K562 (cell line): ENCODE measurements around the gene NUTF2. TPM values are rescaled to one million over a fixed set of nuclear protein-coding genes. Genes with fewer than 3 reads are reported as not detected.

ENCODE experiments used
- ATAC-seq: fragments of 200-7000 bp; cut with Tn5 transposase; 3 replicates; pipeline ENCODE4 v1.9.1; 2020; ENCODE audit warnings: moderate library complexity
- BruUV-seq: library from RNA; stranded (reverse); fragments of 400-500 nt; replicated peaks from 2 replicates; lab custom pipeline; 2021; lab: Mats Ljungman, UMichigan
- CTCF ChIA-PET: fragments of 300-600 bp; formaldehyde crosslinking; extraction: SDS; loops from one replicate; lab custom pipeline; 2021; ENCODE audit warnings: low intra/inter-chr PET ratio; lab: Yijun Ruan, JAX
- POLR2A ChIA-PET: fragments of 300-600, 350-650 bp; sonication (Branson Sonifier 250); formaldehyde crosslinking; extraction: SDS; loops from one replicate; lab custom pipeline; 2021; ENCODE audit warnings: antibody characterized with exemption, inconsistent platforms; lab: Yijun Ruan, JAX
- DNase-seq, 4 experiments: peaks; one replicate each; pipeline versions ENCODE4 v3.0.0 to v3.0.0-alpha.2; 2011 to 2018; ENCODE audit warnings: low spot score in 3 of 4, mixed read lengths in 3 of 4; ENCODE audit errors: extremely low read depth in 1 of 4
- FAIRE-seq: peaks from 2 replicates; lab custom pipeline; 2011; peaks lifted over from hg19 to GRCh38; lab: Jason Lieb, UNC
- H2AFZ ChIP-seq: 2 replicates; pipeline ENCODE4 v1.6.0; 2011; ENCODE audit warnings: low read depth, low read length, control low read depth, inconsistent platforms
- H3K27ac ChIP-seq: fragments of 200-600 bp; 3 replicates; pipeline ENCODE4 v1.8.0; 2011; ENCODE audit warnings: low read depth, mild to moderate bottlenecking, control low read depth, inconsistent platforms, low read length, moderate library complexity, mixed read lengths; ENCODE audit errors: extremely low read depth
- H3K27me3 ChIP-seq, 2 experiments: fragments of 300-600 bp in 1 of 2; 2 replicates in 1 of 2; 3 replicates in 1 of 2; pipeline versions ENCODE4 v1.6.0 to v1.8.0; 2011; ENCODE audit warnings: inconsistent platforms in 2 of 2, low read length in 2 of 2, mild to moderate bottlenecking in 1 of 2, mixed read lengths in 1 of 2, moderate library complexity in 1 of 2; ENCODE audit not compliant: control insufficient read depth in 2 of 2, insufficient read depth in 2 of 2
- H3K36me3 ChIP-seq: fragments of 300-600 bp; 3 replicates; pipeline ENCODE4 v1.8.0; 2011; ENCODE audit warnings: mild to moderate bottlenecking, low read length, inconsistent platforms; ENCODE audit not compliant: control insufficient read depth, insufficient read depth
- H3K4me1 ChIP-seq, 2 experiments: fragments of 200-600 bp in 1 of 2; replicated peaks in 1 of 2; 2 replicates in 1 of 2; 3 replicates in 1 of 2; pipeline versions ENCODE4 v1.5.1 to v1.8.0; 2011; ENCODE audit warnings: inconsistent platforms in 2 of 2, low read length in 2 of 2, mild to moderate bottlenecking in 1 of 2, mixed read lengths in 1 of 2, moderate library complexity in 1 of 2; ENCODE audit not compliant: control insufficient read depth in 2 of 2, insufficient read depth in 2 of 2
- H3K4me2 ChIP-seq: 2 replicates; pipeline ENCODE4 v1.6.1; 2011; ENCODE audit warnings: low read length, control low read depth, inconsistent platforms, mixed read lengths; ENCODE audit not compliant: insufficient read depth
- H3K4me3 ChIP-seq: fragments of 200-600 bp; sonication (generic), shearing (Covaris generic); 2 replicates; pipeline ENCODE4 v1.5.1; 2016; ENCODE audit warnings: control low read depth, inconsistent platforms
- H3K79me2 ChIP-seq: fragments of 200-600 bp; 3 replicates; pipeline ENCODE4 v1.8.0; 2011; ENCODE audit warnings: low read length, inconsistent platforms; ENCODE audit not compliant: control insufficient read depth, insufficient read depth
- H3K9ac ChIP-seq, 2 experiments: 2 replicates each; pipeline versions ENCODE4 v1.6.0 to v1.6.1; 2011; ENCODE audit warnings: low read depth in 2 of 2, low read length in 2 of 2, control low read depth in 1 of 2, inconsistent platforms in 1 of 2, mild to moderate bottlenecking in 1 of 2, mixed read lengths in 1 of 2; ENCODE audit not compliant: insufficient read depth in 1 of 2
- H3K9me1 ChIP-seq: one replicate; pipeline ENCODE4 v1.6.0; 2011; ENCODE audit warnings: inconsistent platforms, mild to moderate bottlenecking, low read length, moderate library complexity; ENCODE audit not compliant: control insufficient read depth, insufficient read depth
- H3K9me3 ChIP-seq: replicated peaks from 2 replicates; pipeline ENCODE4 v1.5.1; 2011; ENCODE audit warnings: low read depth, low read length, inconsistent platforms; ENCODE audit not compliant: control insufficient read depth, insufficient read depth
- H4K20me1 ChIP-seq: replicated peaks from 2 replicates; pipeline ENCODE4 v1.6.1; 2011; ENCODE audit warnings: low read length, inconsistent platforms, mixed read lengths; ENCODE audit not compliant: control insufficient read depth, insufficient read depth
- ERF ChIP-seq: fragments of 450-650 bp; formaldehyde crosslinking; IDR thresholded peaks from 2 replicates; pipeline ENCODE4 v1.4.0; 2020; ENCODE audit warnings: mild to moderate bottlenecking, mixed read lengths
- FOXJ3 ChIP-seq: sonication (generic); formaldehyde crosslinking; IDR thresholded peaks from 2 replicates; pipeline ENCODE4 v1.4.0; 2020; ENCODE audit warnings: mild to moderate bottlenecking, missing genetic modification reagents
- HOXB6 ChIP-seq: fragments of 250-450 bp; sonication (Bioruptor Pico); IDR thresholded peaks from 2 replicates; pipeline ENCODE4 v1.5.1; 2022; ENCODE audit warnings: mild to moderate bottlenecking, borderline replicate concordance
- POLR2A ChIP-seq: fragments of 450-650 bp; conservative IDR thresholded peaks from 2 replicates; pipeline ENCODE4 v1.6.1; 2016
- PTRF ChIP-seq: fragments of 450-650 bp; IDR thresholded peaks from 2 replicates; pipeline ENCODE4 v1.6.1; 2016; ENCODE audit warnings: mild to moderate bottlenecking, missing genetic modification characterization, missing compliant biosample characterization
- SPI1 ChIP-seq: IDR thresholded peaks from 2 replicates; pipeline ENCODE4 v1.6.1; 2011; ENCODE audit warnings: low read depth, low read length, control low read depth, borderline replicate concordance
- WGBS: fragments of 100-300 bp; shearing (Covaris generic); methylation state at CpG from one replicate; pipeline ENCODE4 v1.1.6; 2016; ENCODE audit warnings: low coverage, mixed read lengths; ENCODE audit not compliant: insufficient coverage; ENCODE audit errors: missing lambda C conversion rate; 5-methylcytosine and 5-hydroxymethylcytosine counted together
- in situ Hi-C: fragments of 300-500 bp; cut with MboI; formaldehyde crosslinking; loops from 4 replicates; pipeline ENCODE4 v1.15.0; 2018; ENCODE audit warnings: inconsistent platforms, mixed read lengths
- intact Hi-C: fragments of 100-400 bp; cut with micrococcal nuclease; formaldehyde crosslinking; loops from 2 replicates; pipeline ENCODE4 v1.14.2; 2022
- polyA plus RNA-seq, 8 experiments: library from polyadenylated mRNA; depleted of rRNA in 4 of 8; stranded (reverse) in 5 of 8; unstranded in 3 of 8; fragments of >200 nt; fragmentation: Nextera tagmentation in 2 of 8; fragmentation: Illumina TruSeq in 1 of 8; extraction: Ambion mirVana in 2 of 8; extraction: Trizol in 1 of 8; gene quantifications; 2 replicates each; pipeline versions ENCODE4 v1.2.1 to v1.2.3, GENCODE V29; 2011 to 2014; ENCODE audit warnings: inconsistent platforms in 1 of 8, missing spikeins in 1 of 8
- total RNA-seq, 7 experiments: library from RNA; depleted of rRNA in 6 of 7; stranded (reverse); fragments of >200 nt in 6 of 7; fragmentation: Illumina TruSeq in 2 of 7; extraction: Trizol in 2 of 7; gene quantifications; 2 replicates each; pipeline versions ENCODE4 v1.2.1 to v1.2.3, GENCODE V29; 2011 to 2021; ENCODE audit warnings: low replicate concordance in 1 of 7
- TF ChIP-seq, protein P1 (sequence below): fragments of 150-350 bp; IDR thresholded peaks from 2 replicates; pipeline ENCODE4 v1.6.1; 2014; ENCODE audit warnings: low read depth, mild to moderate bottlenecking, low read length, borderline replicate concordance

NUTF2 gene
- total and polyA plus RNA-seq, 9 of the 15 experiments (the other 6 are each of a cell fraction or from before 2014, with no cell fraction given): 106 to 248 (median 147) TPM

DNA sequence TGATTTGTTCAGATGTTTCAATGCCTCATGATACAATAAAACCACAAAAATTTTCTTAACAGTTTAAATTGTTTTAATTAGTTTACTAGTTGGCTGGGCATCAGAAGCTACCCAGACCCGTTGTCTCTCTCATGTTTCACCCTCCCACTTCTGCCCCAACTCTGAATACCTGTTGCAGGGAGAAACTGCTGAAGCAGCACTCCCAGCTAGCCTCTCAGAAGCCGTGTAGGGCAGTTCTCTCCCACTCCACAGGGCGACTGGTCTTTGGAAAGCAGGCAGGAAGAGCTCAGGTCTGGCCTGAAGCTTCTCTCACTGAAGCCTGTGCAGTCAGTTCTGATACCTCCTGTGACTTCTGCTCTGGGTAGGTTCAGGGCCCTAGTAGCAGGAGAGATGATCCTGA lies 24.5 kb downstream of the NUTF2 start (continued):
- TF ChIP-seq, protein P1, sequence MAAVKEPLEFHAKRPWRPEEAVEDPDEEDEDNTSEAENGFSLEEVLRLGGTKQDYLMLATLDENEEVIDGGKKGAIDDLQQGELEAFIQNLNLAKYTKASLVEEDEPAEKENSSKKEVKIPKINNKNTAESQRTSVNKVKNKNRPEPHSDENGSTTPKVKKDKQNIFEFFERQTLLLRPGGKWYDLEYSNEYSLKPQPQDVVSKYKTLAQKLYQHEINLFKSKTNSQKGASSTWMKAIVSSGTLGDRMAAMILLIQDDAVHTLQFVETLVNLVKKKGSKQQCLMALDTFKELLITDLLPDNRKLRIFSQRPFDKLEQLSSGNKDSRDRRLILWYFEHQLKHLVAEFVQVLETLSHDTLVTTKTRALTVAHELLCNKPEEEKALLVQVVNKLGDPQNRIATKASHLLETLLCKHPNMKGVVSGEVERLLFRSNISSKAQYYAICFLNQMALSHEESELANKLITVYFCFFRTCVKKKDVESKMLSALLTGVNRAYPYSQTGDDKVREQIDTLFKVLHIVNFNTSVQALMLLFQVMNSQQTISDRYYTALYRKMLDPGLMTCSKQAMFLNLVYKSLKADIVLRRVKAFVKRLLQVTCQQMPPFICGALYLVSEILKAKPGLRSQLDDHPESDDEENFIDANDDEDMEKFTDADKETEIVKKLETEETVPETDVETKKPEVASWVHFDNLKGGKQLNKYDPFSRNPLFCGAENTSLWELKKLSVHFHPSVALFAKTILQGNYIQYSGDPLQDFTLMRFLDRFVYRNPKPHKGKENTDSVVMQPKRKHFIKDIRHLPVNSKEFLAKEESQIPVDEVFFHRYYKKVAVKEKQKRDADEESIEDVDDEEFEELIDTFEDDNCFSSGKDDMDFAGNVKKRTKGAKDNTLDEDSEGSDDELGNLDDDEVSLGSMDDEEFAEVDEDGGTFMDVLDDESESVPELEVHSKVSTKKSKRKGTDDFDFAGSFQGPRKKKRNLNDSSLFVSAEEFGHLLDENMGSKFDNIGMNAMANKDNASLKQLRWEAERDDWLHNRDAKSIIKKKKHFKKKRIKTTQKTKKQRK: no peak
- TF ChIP-seq HOXB6 (CRISPR knock-in tag) (no peak), FOXJ3 (CRISPR knock-in tag) (no peak)
- TF ChIP-seq, all 486 proteins: peak for 2

- no peak for DNase-seq
- H3K4me3 ChIP-seq: peak overlapping the region; percentile 85
Observed at GRCh38 chr16:67872131-67872630, 25.4 kb downstream of the NUTF2 start.

More at GRCh38 chr16:67872131-67872630, 25.4 kb downstream of the NUTF2 start:
- FAIRE-seq: peak; percentile 42
- Histone ChIP-seq H3K9me1 (no peaks in the 10 kb centered on the region), H3K79me2 (peaks cover 40% of the 10 kb centered on the region), H4K20me1 (peaks cover 13% of the 10 kb centered on the region), H3K36me3 (peaks cover 79% of the 10 kb centered on the region; the same call in 2 of the 3 replicates), H3K4me2 (peak overlapping the region; percentile 89), H3K9ac (peak overlapping the region; percentile 87 to 99; a peak in 3 of 4 replicates), H3K27me3 (no peaks in the 10 kb centered on the region), H3K27ac (peak overlapping the region; percentile 83)
- ChIA-PET CTCF (no interaction called here), POLR2A (interaction anchor here (0.5 to 2.1 kb wide), 7 partner anchors 10 to 29 kb away, joined by 3 to 10 read pairs (median 4); partner anchors contain the start of gene NRN1L)
- WGBS: 59% methylated on average over 2 of the region's 2 CpGs
- intact Hi-C loops: no loop called here
- no peak for TF ChIP-seq ERF (CRISPR knock-in tag)
- 0 out of 2 replicates have a peak, but pooled peaks have one; percentile 9 for TF ChIP-seq POLR2A
- peak; percentile 72; the same call in 1 of the 2 replicates for TF ChIP-seq SPI1
- no peak for TF ChIP-seq PTRF (tag)
- TF ChIP-seq, all 486 proteins: peak for 2
- peak overlapping the region; percentile 82 for H2AFZ ChIP-seq
- BruUV-seq: no TSS peak
- ATAC-seq: no peak
- no peaks in the 10 kb centered on the region for H3K9me3 ChIP-seq
- H3K4me1 ChIP-seq: peaks cover 21% of the 10 kb centered on the region in 2 experiments; a peak in 4 of 5 replicates
- in situ Hi-C loops: no loop called here
